ENCODE measurements around the gene FAM110D.

FAM110D gene

DNA sequence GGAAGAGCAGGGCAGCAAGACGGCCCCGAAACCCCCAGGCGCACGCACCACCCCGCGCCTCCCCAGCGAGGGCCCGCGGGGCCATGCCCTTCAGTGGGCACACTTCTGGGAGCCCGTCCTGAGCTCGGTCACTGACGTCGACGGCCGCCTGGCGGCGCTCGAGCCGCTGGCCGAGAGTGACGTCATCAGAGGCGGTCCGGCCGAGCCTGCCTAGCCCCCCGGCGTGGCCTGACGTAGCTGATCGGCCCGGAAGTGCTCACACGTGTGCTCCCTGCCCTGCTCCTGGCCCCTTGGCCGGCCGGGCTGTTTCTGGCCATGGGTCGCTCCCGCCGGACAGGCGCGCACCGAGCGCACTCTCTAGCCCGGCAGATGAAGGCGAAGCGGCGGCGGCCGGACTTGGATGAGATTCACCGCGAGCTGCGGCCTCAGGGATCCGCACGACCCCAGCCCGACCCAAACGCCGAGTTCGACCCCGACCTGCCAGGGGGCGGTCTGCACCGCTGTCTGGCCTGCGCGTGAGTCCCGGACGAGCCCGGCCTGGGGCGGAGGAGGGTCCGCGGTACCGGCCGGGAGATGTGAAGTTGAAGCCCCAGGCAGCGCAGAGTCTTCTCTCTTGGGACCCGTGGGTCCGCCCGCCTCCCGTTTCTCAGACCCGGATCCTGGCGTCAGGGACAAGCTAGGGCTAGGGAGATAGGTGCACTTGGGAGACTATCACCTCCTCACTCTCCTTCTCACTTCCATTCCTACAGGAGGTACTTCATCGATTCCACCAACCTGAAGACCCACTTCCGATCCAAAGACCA, 11.0 kb downstream of the FAM110D start, which contains the start of gene ZNF593:
TSS of gene ZNF593 (plus strand) at position 240 of the 803 bp plus-strand sequence. CDS start at position 316, 76 bp downstream.
- DNase-seq (ENCODE audit: low read depth), result peak; percentile 64
- H3K4me3 ChIP-seq (ENCODE audit: low read length), result peak within 1 kb of the TSS; percentile 74
- peak; percentile 88 for TF ChIP-seq CTCF (conservative IDR thresholded peaks at IDR 0.05; ENCODE audit: low read depth, low read length)

DNA sequence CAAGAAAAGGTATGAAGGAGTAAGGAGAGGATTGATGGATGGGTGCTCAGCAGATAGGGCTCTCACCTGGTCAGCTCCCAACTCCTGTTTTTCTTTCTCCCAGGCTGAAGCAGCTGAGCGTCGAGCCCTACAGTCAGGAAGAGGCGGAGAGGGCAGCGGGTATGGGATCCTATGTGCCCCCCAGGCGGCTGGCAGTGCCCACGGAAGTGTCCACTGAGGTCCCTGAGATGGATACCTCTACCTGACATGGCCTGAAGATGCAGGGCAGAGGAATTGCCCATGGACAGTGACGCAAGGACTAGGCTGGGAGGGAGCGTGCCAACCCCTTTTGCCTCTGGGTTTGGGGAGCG, 11.6 kb downstream of the FAM110D start:
- no peak for DNase-seq (ENCODE audit: low read depth)
- TF ChIP-seq CTCF (conservative IDR thresholded peaks at IDR 0.05; ENCODE audit: low read depth, low read length), result no peak
- peak overlapping the region; percentile 74 for H3K4me3 ChIP-seq (ENCODE audit: low read length)

DNA sequence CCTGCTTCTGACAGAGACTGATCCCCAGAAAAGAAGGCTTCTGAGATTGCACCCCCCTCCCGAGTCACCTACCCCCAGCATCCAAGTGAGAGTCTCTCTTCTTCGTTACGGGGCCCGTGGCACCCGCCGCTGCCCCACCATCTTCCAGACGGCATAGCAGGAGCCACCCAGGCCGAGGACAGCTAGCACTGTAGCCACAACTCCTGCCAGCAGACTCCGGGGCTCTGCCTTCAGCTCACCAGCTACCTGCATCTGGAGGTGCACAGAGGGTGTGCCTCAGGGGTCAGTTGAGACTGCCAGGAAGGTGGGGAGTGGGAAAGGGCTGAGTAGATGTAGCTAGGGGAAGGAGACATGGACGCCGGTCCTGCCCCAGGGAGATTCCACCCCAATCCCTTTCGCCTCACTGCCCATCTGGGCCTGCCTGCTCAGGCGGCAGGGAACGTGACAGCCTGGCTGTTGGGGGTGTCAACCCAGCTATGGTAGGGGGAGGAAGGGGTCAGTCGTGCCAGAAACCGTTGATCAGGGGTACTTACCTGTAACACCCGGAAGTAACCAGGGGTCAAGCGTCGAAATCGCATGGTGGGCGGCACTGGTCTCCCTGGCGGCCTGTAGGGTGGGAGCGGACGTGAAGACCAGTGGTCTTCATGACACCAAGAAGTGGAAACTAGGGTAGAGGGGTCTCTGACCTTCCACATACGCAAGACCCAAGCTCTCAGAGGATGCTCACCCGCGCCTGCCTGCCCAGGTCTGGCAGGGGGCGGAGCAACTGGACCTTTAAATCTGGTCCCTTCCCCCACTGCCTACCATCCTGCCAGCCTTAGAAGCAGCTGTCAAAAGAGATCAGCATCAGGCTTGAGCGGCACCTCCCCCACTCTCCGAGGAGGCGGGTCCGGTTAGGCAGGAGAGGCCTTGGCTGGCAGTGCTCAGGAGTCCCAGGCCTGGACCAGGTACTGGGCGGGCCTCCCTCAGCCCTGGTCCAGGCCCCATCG, 12.5 kb downstream of the FAM110D start, which contains the start of gene ZNF593OS:
TSS of gene ZNF593OS (minus strand) at position 749 of the 989 bp plus-strand sequence. CDS start at position 578, 171 bp downstream.
- H3K4me3 ChIP-seq (ENCODE audit: low read length), result peak within 1 kb of the TSS; percentile 74
- peak; percentile 40 for DNase-seq (ENCODE audit: low read depth)
- no peak for TF ChIP-seq CTCF (conservative IDR thresholded peaks at IDR 0.05; ENCODE audit: low read depth, low read length)

GRCh38 chr1:26175346-26175745, 16.5 kb downstream of the FAM110D start:
- H3K4me3 ChIP-seq (ENCODE audit: low read length), result no peak overlapping the region
- no peak for DNase-seq (ENCODE audit: low read depth)
- TF ChIP-seq CTCF (conservative IDR thresholded peaks at IDR 0.05; ENCODE audit: low read depth, low read length), result no peak

- no peak within 1 kb of the TSS for H3K4me3 ChIP-seq (ENCODE audit: low read length)
- no peak for DNase-seq (ENCODE audit: low read depth)
- no peak for TF ChIP-seq CTCF (conservative IDR thresholded peaks at IDR 0.05; ENCODE audit: low read depth, low read length)
Observed at GRCh38 chr1:26177182-26177684, 18.4 kb downstream of the FAM110D start, which contains the start of gene CNKSR1. TSS of gene CNKSR1 (plus strand) at chr1:26177491. CDS start at chr1:26177548, 57 bp downstream.

GRCh38 chr1:26180010-26180506, 21.2 kb downstream of the FAM110D start:
- TF ChIP-seq CTCF (conservative IDR thresholded peaks at IDR 0.05; ENCODE audit: low read depth, low read length), result no peak
- no peak overlapping the region for H3K4me3 ChIP-seq (ENCODE audit: low read length)
- no peak for DNase-seq (ENCODE audit: low read depth)
